Erythroblast (primary cell): ENCODE measurements around the gene NAV3.

ENCODE experiments used
- GATA1 ChIP-seq: IDR thresholded peaks from 2 replicates; pipeline ENCODE4 v1.6.1; 2011; ENCODE audit warnings: low read depth, mild to moderate bottlenecking, control low read depth, low read length, moderate library complexity
- POLR2A ChIP-seq: IDR thresholded peaks from 2 replicates; pipeline ENCODE4 v1.6.1; 2011; ENCODE audit warnings: mild to moderate bottlenecking, low read length

DNA sequence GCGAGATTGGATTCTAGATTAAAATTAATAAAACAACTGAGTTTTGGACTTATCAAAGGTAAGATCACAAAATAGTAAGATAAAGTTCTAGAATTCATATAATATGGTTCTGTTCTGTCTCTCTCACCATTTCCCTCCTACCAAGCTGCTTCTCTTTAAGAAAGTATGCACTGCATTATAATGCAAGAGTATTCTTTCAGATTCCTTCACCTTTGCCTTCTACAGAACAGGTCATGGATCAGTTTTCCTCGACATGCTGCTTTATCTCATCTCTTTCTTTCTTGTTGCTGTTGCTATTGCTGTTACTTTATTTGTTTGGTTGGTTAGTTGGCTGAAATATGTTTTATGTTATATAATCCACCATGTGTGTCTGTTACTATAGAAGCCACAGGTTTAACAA is 357.0 kb downstream of the NAV3 start:
- no peak for TF ChIP-seq POLR2A
- no peak for TF ChIP-seq GATA1
